Activated CD4-positive, alpha-beta T cell treated with anti-CD3 and anti-CD28 coated beads, Interleukin-2, amount 50 U/mL, for 1 hour (primary cell): ENCODE measurements around the gene ANKRD36.
"Not testable (repeated sequence)": the region's sequence is repeated elsewhere in the genome, so short reads cannot be mapped to it uniquely, and the experiment has no call there.

Experiments
- DNase-seq: peaks from one replicate; pipeline ENCODE4 v3.0.0-alpha.2; 2020

ANKRD36 gene

DNA sequence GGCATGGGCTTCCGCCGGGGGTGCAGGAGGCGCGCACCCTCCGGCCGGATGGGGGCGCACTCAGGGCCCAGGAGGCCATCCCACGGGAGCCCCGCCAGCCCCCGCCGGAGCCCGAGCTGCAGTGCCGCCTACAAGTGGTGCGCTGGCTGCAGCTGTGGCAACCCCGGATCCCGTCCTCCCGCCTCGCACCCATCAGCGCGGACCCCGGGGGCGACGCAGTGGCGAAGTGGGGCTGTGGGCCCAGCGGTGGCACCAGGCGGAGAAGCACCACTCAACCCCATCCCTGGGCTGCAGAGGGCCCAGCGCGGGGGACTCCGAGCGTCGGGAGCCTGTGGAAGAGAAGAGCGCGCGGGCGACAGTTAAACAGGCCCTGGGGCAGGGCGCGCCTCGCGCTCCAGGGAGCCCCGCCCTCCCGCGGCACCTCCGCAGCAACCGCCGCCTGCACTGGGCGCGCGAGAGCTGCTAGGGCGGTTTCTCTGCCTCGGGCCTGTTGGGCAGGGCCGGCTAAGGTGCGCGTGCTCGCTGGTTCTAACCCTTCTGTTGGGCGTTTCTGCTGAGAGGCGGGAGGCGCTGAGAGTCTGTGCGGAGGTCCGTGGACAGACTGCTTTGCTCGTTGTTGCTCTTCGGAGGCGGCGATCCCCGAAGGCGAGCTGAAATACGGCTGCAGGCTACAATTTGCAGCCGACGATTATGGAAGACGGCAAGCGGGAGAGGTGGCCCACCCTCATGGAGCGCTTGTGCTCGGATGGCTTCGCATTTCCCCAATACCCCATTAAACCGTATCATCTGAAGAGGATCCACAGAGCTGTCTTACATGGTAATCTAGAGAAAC lies at the start of gene ANKRD36:
Gene ANKRD36 (plus strand): TSS at position 104 of the 832 bp plus-strand sequence. CDS start 587 bp downstream, at position 691.
- peak; percentile 80 for DNase-seq

DNA sequence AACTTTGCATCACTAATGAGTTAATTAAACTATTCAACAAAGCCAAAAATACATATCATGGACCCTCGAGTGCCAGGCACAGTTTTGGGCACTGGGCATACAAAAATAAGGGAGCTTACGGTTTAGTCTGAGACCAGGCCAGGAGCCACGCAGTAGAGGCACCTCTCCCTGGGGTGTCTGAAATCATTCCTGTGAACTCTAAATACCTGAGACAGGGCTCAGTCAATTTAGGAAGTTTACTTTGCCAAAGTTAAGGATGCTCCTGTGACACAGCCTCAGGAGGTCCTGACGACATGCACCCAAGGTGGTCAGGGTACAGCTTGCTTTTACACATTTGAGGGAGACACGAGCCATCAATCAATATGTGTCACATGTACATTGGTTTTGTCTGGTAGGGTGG lies 46.9 kb upstream of the ANKRD36 start:
- not testable (repeated sequence) for DNase-seq

DNA sequence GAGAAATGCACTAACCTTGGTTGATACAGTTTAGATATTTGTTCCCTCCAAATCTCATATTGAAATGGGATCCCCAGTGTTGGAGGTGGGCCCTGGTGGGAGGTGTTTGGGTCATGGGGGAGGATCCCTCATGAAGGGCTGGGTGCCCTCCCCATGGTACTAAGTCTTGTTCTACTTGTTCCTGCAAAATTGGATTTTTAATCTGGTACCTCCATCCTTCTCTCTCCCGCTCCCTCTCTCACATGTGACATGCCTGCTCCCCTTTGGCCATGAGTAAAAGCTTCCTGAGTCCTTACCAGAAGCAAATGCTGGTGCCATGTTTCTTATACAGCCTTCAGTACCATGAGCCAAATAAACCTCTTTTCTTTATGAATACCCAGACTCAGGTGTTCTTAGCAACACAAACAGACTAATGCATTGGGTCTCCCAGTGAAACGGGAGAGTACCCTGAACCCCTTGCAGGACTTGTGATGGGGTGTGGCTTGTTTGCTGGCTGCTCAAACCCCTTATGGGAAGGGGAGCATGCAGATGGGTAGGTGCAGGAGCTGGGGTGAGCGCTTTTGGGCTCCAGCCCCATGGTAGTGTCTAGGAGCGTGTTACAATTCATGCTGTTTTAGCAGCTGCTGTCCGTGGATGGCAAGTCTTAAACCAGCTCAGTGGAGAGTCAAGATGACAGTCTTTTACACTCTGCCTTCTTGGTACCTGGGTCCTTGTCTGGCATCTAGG lies 45.5 kb upstream of the ANKRD36 start:
- no peak for DNase-seq

DNA sequence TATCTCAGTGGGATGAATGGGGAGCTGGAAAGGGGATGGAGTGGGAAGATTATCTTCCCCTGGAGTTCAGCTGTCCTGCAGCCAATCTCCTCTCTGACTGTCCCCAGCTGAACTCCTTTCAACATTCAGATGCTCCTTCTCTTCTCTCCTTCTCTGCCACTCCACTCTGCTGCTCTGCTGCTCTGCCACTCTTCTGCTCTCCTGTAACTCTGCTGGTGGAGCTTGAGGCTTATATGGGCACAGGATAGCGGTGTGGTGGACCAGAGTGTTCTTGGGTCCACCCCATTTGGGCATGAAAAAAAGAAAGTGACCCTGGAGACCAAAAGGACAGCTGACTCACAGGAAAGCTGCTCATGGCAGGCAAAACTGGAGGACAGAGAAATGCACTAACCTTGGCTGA lies 44.9 kb upstream of the ANKRD36 start:
- no peak for DNase-seq

DNA sequence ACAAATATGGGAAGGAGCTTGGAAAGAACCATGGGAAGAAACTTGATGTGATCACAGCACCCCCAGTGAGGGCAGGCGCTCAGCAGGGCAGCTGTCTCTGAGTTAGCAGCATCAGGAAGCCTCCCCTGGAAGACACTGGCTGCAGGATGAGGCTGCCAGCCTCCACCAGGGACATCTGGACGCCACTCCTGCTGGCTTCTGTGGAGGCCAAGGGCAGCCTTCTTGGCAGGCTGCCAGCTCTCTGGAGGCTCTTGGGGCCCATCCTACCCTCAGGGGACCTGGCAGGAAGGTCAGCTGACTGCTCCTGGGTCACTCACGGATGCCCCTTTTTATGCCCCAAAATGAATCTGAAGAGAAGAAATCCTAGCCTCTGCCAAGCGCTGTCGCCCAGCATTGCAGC lies 44.2 kb upstream of the ANKRD36 start:
- DNase-seq, result not testable (repeated sequence)

DNA sequence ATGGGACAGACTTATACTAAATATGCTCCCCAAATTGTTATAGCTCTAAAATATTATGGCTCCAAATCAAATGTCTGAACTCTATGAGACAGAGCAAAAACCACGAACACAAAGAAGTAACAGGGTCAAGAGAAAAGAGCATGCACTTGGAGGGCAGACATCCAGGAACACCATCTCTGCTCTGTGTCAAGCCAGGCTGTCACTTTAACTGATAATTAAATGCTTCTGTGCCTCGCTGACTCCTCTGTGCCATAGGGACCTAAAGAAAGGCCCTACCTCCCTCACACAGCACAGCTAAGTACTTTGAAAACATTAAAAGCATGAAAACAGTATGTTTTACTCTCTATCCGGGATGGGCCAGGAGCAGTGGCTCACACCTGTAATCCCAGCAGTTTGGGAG lies 42.0 kb upstream of the ANKRD36 start:
- not testable (repeated sequence) for DNase-seq

DNA sequence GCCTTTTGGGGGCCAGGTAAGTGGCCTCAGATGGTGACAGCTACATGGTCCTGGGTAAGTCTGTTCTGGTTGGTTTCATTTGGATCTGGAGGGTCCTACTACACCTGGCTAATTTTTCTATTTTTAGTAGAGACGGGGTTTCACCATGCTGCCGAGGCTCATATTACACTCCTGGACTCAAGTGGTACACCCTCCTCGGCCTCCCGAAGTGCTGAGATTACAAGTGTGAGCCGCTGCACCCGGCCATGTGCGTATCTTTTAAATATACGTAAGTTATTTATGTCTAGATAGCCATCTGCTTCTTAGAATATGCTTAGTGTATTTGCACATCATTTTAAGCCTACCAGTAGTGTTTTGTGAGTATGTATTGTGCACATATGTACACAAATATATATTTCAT lies 35.7 kb upstream of the ANKRD36 start:
- not testable (repeated sequence) for DNase-seq

DNA sequence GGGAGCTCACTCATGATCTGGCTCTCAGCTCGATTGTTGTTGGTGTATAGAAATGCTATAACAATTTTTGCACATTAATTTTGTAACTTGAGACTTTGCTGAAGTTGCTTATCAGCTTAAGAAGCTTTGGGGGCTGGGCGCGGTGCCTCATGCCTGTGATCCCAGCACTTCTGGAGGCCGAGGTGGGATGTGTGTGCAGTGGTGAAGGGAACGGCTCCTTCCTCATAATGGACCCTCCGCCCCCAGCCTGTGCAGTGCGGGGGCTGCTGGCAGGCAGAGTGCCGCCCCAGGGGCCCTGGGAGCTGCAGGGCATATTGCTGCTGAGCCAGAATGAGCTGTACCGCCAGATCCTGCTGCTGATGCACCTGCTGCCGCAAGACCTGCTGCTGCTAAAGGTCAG lies 32.1 kb upstream of the ANKRD36 start:
- not testable (repeated sequence) for DNase-seq

DNA sequence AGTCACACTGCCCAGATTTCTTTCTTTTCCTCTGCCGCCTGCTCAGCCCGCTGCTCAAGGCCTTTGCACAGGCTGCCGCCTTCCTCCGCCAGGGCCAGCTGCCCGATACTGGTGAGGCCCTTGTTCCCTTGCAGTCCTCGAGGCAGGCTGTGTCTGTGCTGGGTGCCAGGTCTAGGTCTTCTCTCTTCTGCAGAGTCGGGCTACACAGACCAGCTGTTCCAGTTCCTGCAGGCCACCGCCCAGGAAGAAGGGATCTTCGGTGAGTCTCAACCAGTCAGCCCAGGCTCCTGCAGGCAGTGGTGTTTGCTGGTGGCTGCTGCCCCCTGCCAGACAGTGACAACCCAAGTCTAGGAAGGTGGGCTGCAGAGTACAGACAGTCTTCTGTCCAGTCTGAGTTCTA lies 30.7 kb upstream of the ANKRD36 start:
- DNase-seq, result not testable (repeated sequence)

DNA sequence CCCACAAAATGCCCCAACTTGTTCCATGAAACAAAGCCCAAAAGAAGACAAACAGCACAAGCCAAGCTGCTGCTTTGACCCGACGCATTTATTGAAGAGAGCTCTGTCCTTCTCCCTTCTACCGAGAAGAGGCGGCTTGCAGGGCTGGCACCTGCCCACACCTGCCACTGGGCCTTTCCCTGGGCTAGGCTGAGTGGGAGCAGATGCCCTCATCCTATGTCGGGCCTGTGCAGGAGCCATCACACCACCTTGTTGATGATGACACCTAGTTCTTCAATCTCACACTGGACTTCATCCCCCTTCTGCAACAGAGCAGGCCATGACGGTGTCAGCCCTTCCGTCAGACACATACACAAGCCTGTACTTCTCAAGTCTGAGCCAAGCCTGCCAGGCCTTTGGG lies 29.4 kb upstream of the ANKRD36 start:
- not testable (repeated sequence) for DNase-seq

DNA sequence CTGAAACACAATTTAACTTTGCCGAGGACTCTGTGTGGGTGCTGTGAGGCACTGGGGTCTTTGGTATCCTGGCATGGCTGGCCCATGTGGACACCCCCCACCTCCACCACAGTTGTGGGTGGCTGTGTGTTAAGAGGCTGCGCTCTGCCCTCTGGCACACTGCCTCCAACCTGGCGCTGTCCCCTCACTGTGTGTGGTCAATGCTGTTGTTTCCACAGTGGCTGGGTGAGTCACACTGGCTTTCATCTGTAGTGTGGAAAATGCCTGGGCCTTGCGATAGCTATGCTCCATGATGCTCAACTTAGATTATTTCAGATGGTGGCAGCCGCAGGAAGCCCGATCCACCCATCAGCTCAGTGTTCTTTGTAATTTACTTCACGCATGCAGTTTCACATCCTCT lies 27.9 kb upstream of the ANKRD36 start:
- not testable (repeated sequence) for DNase-seq

DNA sequence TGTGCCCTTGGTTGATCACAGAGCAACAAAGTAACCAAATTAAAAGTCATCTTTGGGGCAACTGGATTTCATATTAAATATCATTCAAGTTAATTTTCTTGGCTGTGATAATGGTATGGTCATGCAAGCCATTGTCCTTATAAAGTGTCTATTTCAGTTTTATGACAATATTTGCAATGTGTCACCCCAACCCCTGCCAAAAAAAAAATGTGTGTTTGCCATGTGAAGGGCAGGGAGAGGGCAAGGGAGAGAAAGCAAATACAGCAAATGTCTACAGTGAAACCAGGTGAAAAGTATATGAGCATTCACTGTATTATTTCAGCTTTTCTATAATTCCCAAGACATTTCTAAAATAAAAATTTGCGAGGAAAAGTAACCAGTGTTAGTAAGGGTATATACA lies 24.2 kb upstream of the ANKRD36 start:
- not testable (repeated sequence) for DNase-seq

DNA sequence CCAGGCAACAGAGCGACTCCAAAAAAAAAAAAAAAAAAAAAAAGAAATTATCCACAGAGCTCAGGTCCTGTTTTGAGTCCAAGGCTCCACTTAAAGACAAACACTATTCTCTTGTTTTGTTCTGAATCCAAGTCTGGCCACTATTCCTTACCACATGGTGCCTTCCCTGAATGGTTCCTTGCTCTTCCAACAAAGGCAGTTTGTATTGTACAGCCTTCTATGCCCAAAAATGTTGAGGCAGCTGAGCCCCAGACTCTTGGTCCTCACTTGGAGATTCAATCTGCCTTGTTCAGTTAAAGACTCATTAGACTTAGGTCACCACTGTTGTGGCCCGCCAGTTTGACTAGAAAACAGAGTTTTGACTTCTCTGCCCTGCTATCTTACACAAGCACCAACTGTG lies 20.0 kb upstream of the ANKRD36 start:
- DNase-seq, result not testable (repeated sequence)

DNA sequence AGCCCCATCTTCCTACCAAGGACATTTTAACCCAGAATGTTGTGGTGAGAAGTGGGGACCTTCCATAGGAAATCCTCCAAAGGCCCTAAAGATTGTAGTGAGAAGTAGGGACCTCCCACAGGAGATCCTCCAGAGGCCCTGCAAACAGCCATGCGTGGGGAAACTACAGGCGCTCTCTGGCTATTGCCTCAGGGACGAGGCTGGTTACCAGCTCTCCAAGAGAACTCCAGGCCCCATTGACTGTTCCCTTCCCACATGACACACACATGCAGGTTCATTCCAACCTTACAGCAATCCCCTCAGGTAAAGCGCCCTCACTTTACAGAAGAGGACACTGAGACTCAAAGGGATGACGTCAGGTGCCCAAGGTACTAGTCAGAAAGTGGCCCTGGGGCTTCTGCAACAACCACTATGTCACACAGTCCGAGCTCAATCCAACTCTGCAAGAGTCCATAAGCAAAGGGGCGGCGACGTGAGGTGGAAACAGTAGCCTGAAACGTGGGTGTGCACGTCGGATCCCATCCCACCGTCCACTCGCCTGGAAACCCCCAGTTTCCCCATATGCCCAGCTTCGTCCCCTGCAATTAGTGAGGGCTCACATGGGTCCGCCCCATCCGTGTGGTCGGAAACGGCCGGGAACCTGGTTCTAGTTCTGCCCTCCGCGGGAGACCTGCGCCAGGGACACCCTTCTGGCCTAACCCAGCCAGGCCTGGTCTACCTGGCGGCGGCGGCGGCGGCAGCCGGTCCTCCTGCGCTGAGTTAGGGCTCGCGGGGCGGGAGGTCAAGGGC lies 18.8 kb upstream of the ANKRD36 start:
- DNase-seq, result not testable (repeated sequence)

DNA sequence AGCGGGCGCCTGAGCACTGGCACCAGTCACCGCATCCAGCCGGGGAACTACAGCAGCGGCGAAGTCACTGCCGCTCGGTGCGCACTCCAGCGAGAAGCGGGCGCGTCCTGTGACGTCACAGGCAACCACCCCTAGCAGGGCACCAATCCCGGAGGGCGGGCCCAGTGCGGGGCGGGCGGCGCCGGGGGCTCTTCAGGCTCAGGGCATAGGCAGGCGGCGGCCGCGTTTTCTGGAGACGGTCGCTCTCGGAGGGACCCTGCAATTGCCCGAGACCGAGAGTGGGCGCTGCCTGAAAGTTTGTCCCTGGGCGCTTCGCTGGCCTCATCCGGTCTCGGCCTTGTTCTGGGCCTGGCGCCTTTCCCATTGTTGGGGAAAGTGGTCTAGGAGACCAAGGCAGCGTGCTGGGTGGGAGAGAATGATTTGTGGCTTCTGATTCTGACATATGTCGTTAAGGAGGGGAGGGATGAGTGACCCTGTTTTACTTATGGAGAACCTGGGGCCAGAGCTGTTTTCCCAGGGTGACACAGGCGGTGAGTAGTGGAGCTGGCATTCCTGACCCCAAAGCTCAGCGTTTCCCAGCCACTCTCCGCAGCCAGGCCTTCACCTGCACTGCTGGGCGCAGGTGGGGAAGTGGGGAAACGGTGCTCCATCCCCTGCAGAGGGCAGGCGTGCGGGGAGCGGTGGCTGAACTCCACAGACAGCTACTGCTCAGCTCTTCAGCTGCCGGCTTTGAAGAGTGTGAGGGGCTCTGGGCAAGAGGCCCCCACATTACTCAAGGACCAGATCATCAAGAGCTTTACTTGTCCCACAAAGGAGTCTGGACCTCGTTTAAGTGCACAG lies 18.0 kb upstream of the ANKRD36 start, which contains the start of gene FAHD2B:
Gene FAHD2B (minus strand): TSS at position 111 of the 840 bp plus-strand sequence. CDS start 3,176 bp downstream, outside the sequence.
- peak; percentile 88 for DNase-seq

DNA sequence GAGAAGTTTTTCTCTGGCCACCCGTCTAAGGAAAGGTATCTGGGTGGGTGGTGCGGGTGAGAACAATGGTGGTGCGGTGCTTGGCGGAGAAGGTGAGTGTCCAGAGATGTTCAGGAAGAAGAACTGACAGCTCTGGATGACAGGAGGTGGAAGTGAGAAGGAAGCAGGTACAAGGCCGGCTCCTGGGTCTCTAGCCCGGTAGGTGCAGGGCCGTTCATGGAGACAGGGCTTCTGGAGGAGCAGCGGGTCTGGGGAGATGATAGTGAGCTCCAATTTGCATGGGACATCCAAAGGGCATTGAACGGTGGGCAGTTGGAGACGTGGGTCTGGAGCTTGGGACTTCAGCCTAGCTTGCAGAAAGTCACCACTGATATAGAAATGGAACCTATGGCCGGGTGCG lies 17.3 kb upstream of the ANKRD36 start:
- DNase-seq, result no peak

DNA sequence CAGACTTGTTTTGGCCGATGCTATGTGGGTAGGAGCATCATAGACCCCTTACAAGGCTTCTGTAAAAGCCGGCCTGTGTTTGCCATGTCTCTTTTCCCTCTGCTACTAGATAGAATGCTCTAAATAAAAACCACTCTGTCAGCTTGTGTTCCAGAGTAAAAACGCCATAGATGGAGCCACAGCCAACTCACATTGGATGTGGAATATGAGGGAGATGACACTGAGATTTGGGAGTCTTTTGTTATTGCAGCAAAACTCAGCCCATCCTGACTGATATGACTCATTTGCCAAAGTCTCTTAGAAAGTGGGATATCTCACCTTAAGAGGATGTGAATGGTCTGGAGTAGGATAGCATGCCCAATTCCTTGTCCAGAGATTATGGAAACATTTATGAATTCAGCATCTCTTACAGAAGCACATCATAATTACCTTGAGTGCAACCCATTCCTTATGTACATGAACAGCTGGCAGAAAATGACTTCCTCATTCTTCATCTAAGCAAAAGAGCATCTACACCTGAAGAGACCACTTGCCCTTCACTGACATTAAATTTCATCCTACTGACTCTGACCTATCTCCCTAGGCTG lies 14.1 kb upstream of the ANKRD36 start:
- not testable (repeated sequence) for DNase-seq

DNA sequence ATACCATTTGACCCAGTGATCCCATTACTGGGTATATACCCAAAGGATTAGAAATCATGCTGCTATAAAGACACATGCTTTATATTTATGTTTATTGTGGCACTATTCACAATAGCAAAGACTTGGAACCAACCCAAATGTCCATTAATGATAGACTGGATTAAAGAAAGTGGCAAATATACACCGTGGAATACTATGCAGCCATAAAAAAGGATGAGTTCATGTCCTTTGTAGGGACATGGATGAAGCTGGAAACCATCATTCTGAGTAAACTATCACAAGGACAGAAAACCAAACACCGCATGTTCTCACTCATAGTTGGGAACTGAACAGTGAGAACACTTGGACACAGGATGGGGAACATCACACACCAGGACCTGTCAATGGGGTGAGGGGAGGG lies 6.1 kb upstream of the ANKRD36 start:
- DNase-seq, result not testable (repeated sequence)

DNA sequence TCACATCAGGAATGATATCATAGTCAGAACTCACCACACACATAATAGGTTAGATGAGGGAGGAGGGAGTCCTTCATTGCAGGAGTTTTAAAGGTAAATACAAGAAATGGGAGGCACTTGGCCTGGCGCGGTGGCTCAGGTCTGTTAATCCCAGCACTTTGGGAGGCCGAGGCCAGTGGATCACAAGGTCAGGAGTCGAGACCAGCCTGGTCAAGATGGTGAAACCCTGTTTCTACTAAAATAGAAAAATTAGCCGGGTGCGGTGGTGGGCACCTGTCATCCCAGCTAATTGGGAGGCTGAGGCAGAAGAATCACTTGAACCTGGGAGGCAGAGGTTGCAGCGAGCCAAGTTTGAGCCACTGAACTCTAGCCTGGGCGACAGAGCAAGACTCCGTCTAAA lies 1.7 kb upstream of the ANKRD36 start:
- not testable (repeated sequence) for DNase-seq

DNA sequence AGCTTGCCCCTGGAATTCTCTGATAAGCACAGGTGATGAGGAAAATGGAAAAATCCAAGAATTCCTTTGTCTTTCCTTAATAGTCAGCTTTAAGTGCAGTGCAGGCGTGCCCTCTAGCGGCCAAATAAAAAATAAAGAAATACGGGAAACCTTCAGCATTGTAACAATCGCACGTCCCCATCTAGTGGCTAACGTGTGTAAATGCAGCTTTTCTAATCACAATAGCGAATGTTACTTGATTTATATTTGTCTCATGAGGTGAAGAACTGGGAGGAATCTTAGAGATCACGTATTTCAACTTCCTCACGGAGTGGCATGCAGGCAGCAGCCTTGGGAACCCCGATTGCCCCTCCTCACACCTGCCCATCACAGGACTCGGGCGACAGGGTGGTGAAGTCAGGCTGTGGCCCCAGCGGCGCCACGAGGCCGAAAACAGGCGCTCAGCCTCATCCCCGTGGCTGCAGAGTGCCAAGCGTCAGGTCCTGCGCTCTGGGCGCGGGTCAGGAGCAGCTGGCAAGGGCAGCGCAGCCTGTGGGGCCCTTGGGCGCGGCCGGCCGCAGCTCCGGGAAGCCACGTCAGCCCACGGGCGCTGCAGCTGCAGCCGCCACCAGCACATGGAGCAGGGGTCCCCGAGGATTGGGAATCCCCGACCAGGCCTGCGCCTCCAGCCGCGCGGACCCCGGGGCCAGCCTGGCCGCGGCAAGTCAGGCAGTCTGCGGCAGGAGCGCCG lies 468 bp upstream of the ANKRD36 start:
- DNase-seq, result peak; percentile 42

DNA sequence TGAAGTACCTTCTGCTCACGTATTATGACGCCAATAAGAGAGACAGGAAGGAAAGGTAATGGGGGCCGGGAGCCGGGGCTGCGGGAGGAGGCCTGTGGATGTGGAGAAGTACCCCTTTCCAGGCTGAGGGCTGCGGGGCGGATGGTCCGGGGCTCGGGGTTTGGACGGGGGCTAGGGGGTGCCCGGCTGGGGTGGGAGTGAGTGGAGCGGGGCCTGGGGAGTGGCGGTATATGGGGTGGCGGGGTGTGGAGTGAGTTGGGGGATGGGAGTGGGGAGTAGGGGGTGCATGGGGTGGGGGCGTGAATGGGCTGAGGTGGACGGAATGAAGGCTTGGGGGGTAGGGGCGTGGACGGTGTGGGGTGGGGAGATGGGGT lies 916 bp downstream of the ANKRD36 start:
- DNase-seq, result not testable (repeated sequence)
